Peyer's patch (tissue), 4 donors: Measurements from ENCODE around the gene CAPS. TPM values are rescaled to one million over a fixed set of nuclear protein-coding genes. Genes with fewer than 3 reads are reported as not detected.

Experiments used
- DNase-seq, 3 donors: peaks; one replicate each; pipeline ENCODE4 v3.0.0-alpha.2; 2017 to 2019
- H3K27ac ChIP-seq, 4 donors: fragments of 200-600 bp; sonication (generic); one replicate each; pipeline ENCODE4 v1.5.1; 2016 to 2019
- H3K27me3 ChIP-seq, 2 donors: fragments of 200-600 bp; sonication (generic); one replicate each; pipeline ENCODE4 v1.5.1; 2019
- H3K36me3 ChIP-seq, 3 donors: fragments of 200-600 bp; sonication (generic); one replicate each; pipeline ENCODE4 v1.5.1; 2016 to 2019
- H3K4me1 ChIP-seq, 4 donors: fragments of 200-600 bp; sonication (generic); one replicate each; pipeline ENCODE4 v1.5.1; 2016 to 2019
- H3K4me3 ChIP-seq, 4 donors: fragments of 200-600 bp; sonication (generic); 1 replicate in 3 of 4; 2 replicates in 1 of 4; pipeline ENCODE4 v1.5.1; 2016 to 2019; ENCODE audit warnings: mild to moderate bottlenecking in 1 of 4
- H3K9me3 ChIP-seq, 4 donors: fragments of 200-600 bp; sonication (generic); one replicate each; pipeline ENCODE4 v1.5.1; 2016 to 2019; ENCODE audit warnings: mild to moderate bottlenecking in 1 of 4
- POLR2A ChIP-seq, 2 donors: fragments of 450-650 bp; IDR thresholded peaks; one replicate each; pipeline ENCODE4 v1.5.1; 2017; ENCODE audit warnings: antibody characterized with exemption in 2 of 2, mild to moderate bottlenecking in 2 of 2, moderate library complexity in 2 of 2
- total RNA-seq, 4 donors: library from RNA; depleted of rRNA; stranded (reverse); fragments of >200 nt; gene quantifications; one replicate each; pipeline ENCODE4 v1.1.0, GENCODE V29; 2016
- TF ChIP-seq, protein P1 (sequence below), 6 experiments: fragments of 450-650 bp in 4 of 6; fragments of 200-600 bp in 2 of 6; sonication (generic) in 1 of 6; IDR thresholded peaks; one replicate each; pipeline ENCODE4 v1.5.1; 2017 to 2019; ENCODE audit warnings: antibody characterized with exemption in 6 of 6, mild to moderate bottlenecking in 3 of 6, moderate library complexity in 1 of 6

Gene CAPS
- total RNA-seq, 4 donors from 2014 or later: 9.5 to 44.6 (median 24.4) TPM

GRCh38 chr19:5949792-5950305, 35.8 kb downstream of the CAPS start:
- DNase-seq: peak in 1 of 3 donors; percentile 43
- no peak for TF ChIP-seq POLR2A (IDR thresholded peaks at IDR 0.05)
- TF ChIP-seq, protein P1, sequence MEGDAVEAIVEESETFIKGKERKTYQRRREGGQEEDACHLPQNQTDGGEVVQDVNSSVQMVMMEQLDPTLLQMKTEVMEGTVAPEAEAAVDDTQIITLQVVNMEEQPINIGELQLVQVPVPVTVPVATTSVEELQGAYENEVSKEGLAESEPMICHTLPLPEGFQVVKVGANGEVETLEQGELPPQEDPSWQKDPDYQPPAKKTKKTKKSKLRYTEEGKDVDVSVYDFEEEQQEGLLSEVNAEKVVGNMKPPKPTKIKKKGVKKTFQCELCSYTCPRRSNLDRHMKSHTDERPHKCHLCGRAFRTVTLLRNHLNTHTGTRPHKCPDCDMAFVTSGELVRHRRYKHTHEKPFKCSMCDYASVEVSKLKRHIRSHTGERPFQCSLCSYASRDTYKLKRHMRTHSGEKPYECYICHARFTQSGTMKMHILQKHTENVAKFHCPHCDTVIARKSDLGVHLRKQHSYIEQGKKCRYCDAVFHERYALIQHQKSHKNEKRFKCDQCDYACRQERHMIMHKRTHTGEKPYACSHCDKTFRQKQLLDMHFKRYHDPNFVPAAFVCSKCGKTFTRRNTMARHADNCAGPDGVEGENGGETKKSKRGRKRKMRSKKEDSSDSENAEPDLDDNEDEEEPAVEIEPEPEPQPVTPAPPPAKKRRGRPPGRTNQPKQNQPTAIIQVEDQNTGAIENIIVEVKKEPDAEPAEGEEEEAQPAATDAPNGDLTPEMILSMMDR (IDR thresholded peaks at IDR 0.05): no peak
- Histone ChIP-seq H3K9me3 (no peaks in the 10 kb centered on the region), H3K27me3 (no peaks in the 10 kb centered on the region), H3K4me3 (no peak overlapping the region), H3K4me1 (peaks cover 4 to 83% (median 30%) of the 10 kb centered on the region in 4 donors), H3K36me3 (peaks cover 0 to 11% (median 0%) of the 10 kb centered on the region in 3 donors), H3K27ac (peak overlapping the region; percentile 21 to 70 (median 60))

GRCh38 chr19:5950741-5951140, 36.7 kb downstream of the CAPS start:
- H3K9me3 ChIP-seq: no peaks in the 10 kb centered on the region
- DNase-seq: no peak
- TF ChIP-seq, protein P1 (IDR thresholded peaks at IDR 0.05): no peak
- no peak for TF ChIP-seq POLR2A (IDR thresholded peaks at IDR 0.05)
- H3K27ac ChIP-seq: no peak overlapping the region
- no peaks in the 10 kb centered on the region for H3K27me3 ChIP-seq
- H3K4me3 ChIP-seq: no peak overlapping the region
- H3K4me1 ChIP-seq: peaks cover 6 to 92% (median 30%) of the 10 kb centered on the region in 4 donors
- H3K36me3 ChIP-seq: peaks cover 0 to 6% (median 0%) of the 10 kb centered on the region in 3 donors

GRCh38 chr19:5951338-5951861, 37.3 kb downstream of the CAPS start:
- Histone ChIP-seq H3K4me1 (peaks cover 6 to 97% (median 30%) of the 10 kb centered on the region in 4 donors), H3K27me3 (no peaks in the 10 kb centered on the region), H3K27ac (peak overlapping the region in 3 of 4 donors; percentile 27 to 70 (median 38)), H3K36me3 (peaks cover 0 to 6% (median 0%) of the 10 kb centered on the region in 3 donors), H3K4me3 (no peak overlapping the region), H3K9me3 (no peaks in the 10 kb centered on the region)
- DNase-seq: peak in 1 of 3 donors; percentile 43
- TF ChIP-seq, protein P1 (IDR thresholded peaks at IDR 0.05): no peak
- TF ChIP-seq POLR2A (IDR thresholded peaks at IDR 0.05): no peak

DNA sequence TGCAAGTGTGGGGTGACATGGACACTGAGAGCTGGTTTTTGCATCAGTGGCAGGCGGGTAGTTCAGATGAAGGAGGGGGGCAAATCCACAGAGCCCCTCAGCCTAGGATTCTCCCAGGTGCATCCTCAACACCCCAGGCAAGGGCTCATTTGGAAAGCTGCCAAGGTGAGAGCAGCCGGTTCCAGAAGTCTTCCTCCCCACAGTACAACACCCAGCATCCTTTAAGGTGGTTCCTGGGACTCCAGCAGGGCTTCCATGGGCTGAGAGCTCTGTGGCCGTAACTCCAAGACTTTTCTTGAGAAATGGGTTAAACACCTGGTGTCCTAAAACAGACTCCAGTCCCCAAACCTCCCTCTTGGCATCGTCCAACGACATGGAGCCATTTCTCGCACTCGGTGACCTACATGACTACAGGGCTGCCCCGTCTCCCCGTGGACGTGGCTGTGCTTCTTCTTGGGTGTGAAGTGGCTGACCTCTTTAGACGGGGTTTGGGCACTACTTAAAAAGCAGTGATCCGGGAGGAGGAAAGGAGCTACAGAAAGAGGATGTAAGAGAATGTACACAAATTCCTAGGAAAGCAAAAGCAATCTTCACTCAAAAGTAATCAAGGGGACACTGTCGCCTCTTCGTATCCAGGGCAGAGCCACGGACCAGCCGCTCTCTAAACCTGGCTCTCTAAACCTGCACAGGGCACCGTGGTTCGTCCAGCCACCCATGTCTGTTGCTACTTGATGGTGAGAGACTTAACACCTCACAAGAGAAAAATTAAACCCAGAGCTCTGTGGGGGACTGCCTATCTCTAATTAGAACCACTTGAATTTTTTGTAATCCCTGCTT, 38.4 kb downstream of the CAPS start:
- H3K27me3 ChIP-seq: no peaks in the 10 kb centered on the region
- H3K4me1 ChIP-seq: peaks cover 6 to 98% (median 30%) of the 10 kb centered on the region in 4 donors
- TF ChIP-seq POLR2A (IDR thresholded peaks at IDR 0.05): no peak
- TF ChIP-seq, protein P1 (IDR thresholded peaks at IDR 0.05): no peak
- peak overlapping the region; percentile 5 to 71 (median 54) for H3K27ac ChIP-seq
- H3K4me3 ChIP-seq: no peak overlapping the region
- no peaks in the 10 kb centered on the region for H3K9me3 ChIP-seq
- H3K36me3 ChIP-seq: peaks cover 0 to 6% (median 0%) of the 10 kb centered on the region in 3 donors
- no peak for DNase-seq

DNA sequence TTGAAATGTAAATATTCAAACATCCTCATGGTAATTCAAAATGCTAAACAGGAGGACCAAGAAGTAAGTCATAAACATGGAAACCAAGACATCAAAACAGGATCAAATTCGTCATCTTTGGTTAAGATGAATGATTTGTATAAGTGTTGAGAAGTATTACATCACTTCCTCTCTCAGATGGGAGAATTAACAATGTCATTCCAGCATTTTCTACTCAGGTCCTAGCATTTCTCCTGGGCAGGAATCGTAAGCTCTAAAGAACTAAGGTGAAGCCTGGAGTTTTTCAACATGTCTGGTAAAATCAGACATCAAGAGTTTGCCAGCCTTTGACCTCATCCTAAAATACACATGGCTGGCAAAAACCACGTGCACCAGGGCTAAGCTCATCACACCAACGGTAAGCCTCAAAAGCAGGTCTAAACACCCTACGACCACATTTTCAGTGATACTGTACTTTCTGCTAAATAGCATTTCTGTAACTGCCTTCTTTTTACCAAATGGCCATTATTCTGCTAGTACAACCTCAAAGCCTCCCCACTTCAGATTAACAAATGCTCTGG, 39.1 kb downstream of the CAPS start:
- H3K4me1 ChIP-seq: peaks cover 6 to 98% (median 27%) of the 10 kb centered on the region in 4 donors
- no peaks in the 10 kb centered on the region for H3K9me3 ChIP-seq
- H3K4me3 ChIP-seq: no peak overlapping the region
- H3K27ac ChIP-seq: peak overlapping the region; percentile 37 to 71 (median 64)
- H3K27me3 ChIP-seq: no peaks in the 10 kb centered on the region
- peaks cover 0 to 6% (median 0%) of the 10 kb centered on the region in 3 donors for H3K36me3 ChIP-seq
- TF ChIP-seq, protein P1 (IDR thresholded peaks at IDR 0.05): no peak
- TF ChIP-seq POLR2A (IDR thresholded peaks at IDR 0.05): no peak
- DNase-seq: no peak
